PC-9 (cell line): ENCODE results near the gene NOD1.

ENCODE experiments used
- EZH2 ChIP-seq: fragments of 200-600 bp; sonication (generic); IDR thresholded peaks from 2 replicates; pipeline ENCODE4 v1.8.0; 2017; ENCODE audit warnings: antibody characterized with exemption, low read depth
- TF ChIP-seq, protein P1 (sequence below): fragments of 200-600 bp; sonication (generic); conservative IDR thresholded peaks from 2 replicates; pipeline ENCODE4 v1.6.1; 2017; ENCODE audit warnings: mixed run types, antibody characterized with exemption, mild to moderate bottlenecking, moderate library complexity

DNA sequence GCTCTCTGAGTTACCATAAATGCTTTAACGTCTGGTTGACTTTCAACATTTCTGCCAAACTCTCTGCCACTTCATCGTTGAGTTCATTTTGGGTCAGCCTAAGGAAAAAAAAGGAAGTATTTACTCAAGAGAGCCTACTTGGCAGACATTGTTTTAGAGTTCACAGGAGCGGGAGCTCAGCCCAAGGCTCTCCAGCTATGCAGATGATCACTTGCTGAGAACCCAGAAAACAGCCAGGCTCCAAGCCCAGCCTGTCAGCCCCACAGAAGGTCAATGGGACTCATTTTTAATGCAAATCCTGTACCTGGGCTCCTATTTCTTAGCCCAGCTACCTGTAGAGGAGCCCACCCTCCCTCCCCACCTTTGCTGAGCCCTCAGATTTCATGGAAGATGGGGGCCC, 45.5 kb downstream of the NOD1 start:
- TF ChIP-seq, protein P1, sequence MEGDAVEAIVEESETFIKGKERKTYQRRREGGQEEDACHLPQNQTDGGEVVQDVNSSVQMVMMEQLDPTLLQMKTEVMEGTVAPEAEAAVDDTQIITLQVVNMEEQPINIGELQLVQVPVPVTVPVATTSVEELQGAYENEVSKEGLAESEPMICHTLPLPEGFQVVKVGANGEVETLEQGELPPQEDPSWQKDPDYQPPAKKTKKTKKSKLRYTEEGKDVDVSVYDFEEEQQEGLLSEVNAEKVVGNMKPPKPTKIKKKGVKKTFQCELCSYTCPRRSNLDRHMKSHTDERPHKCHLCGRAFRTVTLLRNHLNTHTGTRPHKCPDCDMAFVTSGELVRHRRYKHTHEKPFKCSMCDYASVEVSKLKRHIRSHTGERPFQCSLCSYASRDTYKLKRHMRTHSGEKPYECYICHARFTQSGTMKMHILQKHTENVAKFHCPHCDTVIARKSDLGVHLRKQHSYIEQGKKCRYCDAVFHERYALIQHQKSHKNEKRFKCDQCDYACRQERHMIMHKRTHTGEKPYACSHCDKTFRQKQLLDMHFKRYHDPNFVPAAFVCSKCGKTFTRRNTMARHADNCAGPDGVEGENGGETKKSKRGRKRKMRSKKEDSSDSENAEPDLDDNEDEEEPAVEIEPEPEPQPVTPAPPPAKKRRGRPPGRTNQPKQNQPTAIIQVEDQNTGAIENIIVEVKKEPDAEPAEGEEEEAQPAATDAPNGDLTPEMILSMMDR = no peak
- TF ChIP-seq EZH2 = no peak
